GM12878 (cell line): Measurements from ENCODE around the gene DPP6.

Experiments used
- EZH2 ChIP-seq: IDR thresholded peaks from 2 replicates; pipeline ENCODE4 v1.6.1; 2012; ENCODE audit warnings: low read depth, mild to moderate bottlenecking, control low read depth, inconsistent platforms, low read length, borderline replicate concordance; ENCODE audit not compliant: control insufficient read depth
- FOXM1 ChIP-seq: IDR thresholded peaks from 2 replicates; pipeline ENCODE4 v1.6.1; 2012; ENCODE audit warnings: low read depth, mild to moderate bottlenecking, inconsistent platforms, low read length, moderate library complexity
- GATAD2B ChIP-seq: fragments of 450-650 bp; conservative IDR thresholded peaks from 2 replicates; pipeline ENCODE4 v1.6.1; 2017; ENCODE audit warnings: low read depth, mild to moderate bottlenecking, moderate library complexity
- MAX ChIP-seq: IDR thresholded peaks from 2 replicates; pipeline ENCODE4 v1.6.1; 2012; ENCODE audit warnings: low read depth, low read length, improper control_type of control experiment
- NR2C2 ChIP-seq: IDR thresholded peaks from 2 replicates; pipeline ENCODE4 v1.6.1; 2011; ENCODE audit warnings: borderline replicate concordance, low read depth; ENCODE audit not compliant: control insufficient read depth, insufficient read length
- POLR2AphosphoS5 ChIP-seq: IDR thresholded peaks from 2 replicates; pipeline ENCODE4 v1.6.1; 2011; ENCODE audit warnings: mild to moderate bottlenecking, low read length, inconsistent platforms
- RB1 ChIP-seq: fragments of 450-650 bp; formaldehyde crosslinking; IDR thresholded peaks from 2 replicates; pipeline ENCODE4 v1.6.1; 2017; ENCODE audit warnings: mild to moderate bottlenecking, borderline replicate concordance
- SREBF1 ChIP-seq: IDR thresholded peaks from 2 replicates; pipeline ENCODE4 v1.6.1; 2012; ENCODE audit warnings: mild to moderate bottlenecking, low read length
- SRF ChIP-seq, 2 experiments: IDR thresholded peaks; 2 replicates each; pipeline ENCODE4 v1.6.1; 2011; ENCODE audit warnings: low read depth in 2 of 2, low read length in 2 of 2, mild to moderate bottlenecking in 1 of 2, moderate library complexity in 1 of 2
- TAF1 ChIP-seq: IDR thresholded peaks from 2 replicates; pipeline ENCODE4 v1.6.1; 2011; ENCODE audit warnings: mild to moderate bottlenecking, low read depth, low read length, borderline replicate concordance
- ZNF384 ChIP-seq: IDR thresholded peaks from 2 replicates; pipeline ENCODE4 v1.6.1; 2012; ENCODE audit warnings: low read depth, mild to moderate bottlenecking, low read length, improper control_type of control experiment, borderline replicate concordance

GRCh38 chr7:154792436-154793055 lies 740.3 kb downstream of the DPP6 start:
- no peak for TF ChIP-seq SREBF1
- no peak for TF ChIP-seq SRF (IDR thresholded peaks at IDR 0.05; ENCODE audit: low read depth in 2 of 2, low read length in 2 of 2)
- TF ChIP-seq GATAD2B: no peak
- TF ChIP-seq TAF1: no peak
- TF ChIP-seq MAX: no peak
- no peak for TF ChIP-seq NR2C2
- no peak for TF ChIP-seq FOXM1
- TF ChIP-seq POLR2AphosphoS5: no peak
- TF ChIP-seq RB1: no peak
- TF ChIP-seq EZH2: no peak
- no peak for TF ChIP-seq ZNF384
